ENCODE data around the gene RFNG.

RFNG gene

GRCh38 chr17:82059272-82060000, 7.8 kb upstream of the RFNG start:
- DNase-seq (ENCODE audit: low read depth in 2 of 3, low spot score in 2 of 3) = no peak

GRCh38 chr17:82058855-82059249, 7.2 kb upstream of the RFNG start:
- DNase-seq (ENCODE audit: low read depth in 2 of 3, low spot score in 2 of 3) = no peak

GRCh38 chr17:82058230-82058854, 6.7 kb upstream of the RFNG start:
- DNase-seq (ENCODE audit: low read depth in 2 of 3, low spot score in 2 of 3) = no peak

- DNase-seq (ENCODE audit: low read depth in 2 of 3, low spot score in 2 of 3) = no peak
These were observed 5.4 kb upstream of the RFNG start for GRCh38 chr17:82056729-82057621.

- DNase-seq (ENCODE audit: low read depth in 2 of 3, low spot score in 2 of 3) = no peak
These were observed 4.5 kb upstream of the RFNG start for GRCh38 chr17:82055965-82056728.

GRCh38 chr17:82055023-82055964, 3.7 kb upstream of the RFNG start:
- DNase-seq (ENCODE audit: low read depth in 2 of 3, low spot score in 2 of 3) = no peak

GRCh38 chr17:82054351-82055022, 2.9 kb upstream of the RFNG start:
- DNase-seq (ENCODE audit: low read depth in 2 of 3, low spot score in 2 of 3) = no peak

- DNase-seq (ENCODE audit: low read depth in 2 of 3, low spot score in 2 of 3) = no peak
These were observed 2.1 kb upstream of the RFNG start for GRCh38 chr17:82053556-82054263.

GRCh38 chr17:82053130-82053529, 1.5 kb upstream of the RFNG start:
- DNase-seq (ENCODE audit: low read depth in 2 of 3, low spot score in 2 of 3) = no peak

GRCh38 chr17:82052638-82053059, 1.0 kb upstream of the RFNG start:
- no peak for DNase-seq (ENCODE audit: low read depth in 2 of 3, low spot score in 2 of 3)

GRCh38 chr17:82050761-82051641, 610 bp downstream of the RFNG start:
- DNase-seq (ENCODE audit: low read depth in 2 of 3, low spot score in 2 of 3) = no peak

GRCh38 chr17:82050152-82050760, 1.4 kb downstream of the RFNG start:
- DNase-seq (ENCODE audit: low read depth in 2 of 3, low spot score in 2 of 3) = no peak

- no peak for DNase-seq (ENCODE audit: low read depth in 2 of 3, low spot score in 2 of 3)
These were observed 2.1 kb downstream of the RFNG start for GRCh38 chr17:82049521-82049971.

GRCh38 chr17:82049106-82049505, 2.5 kb downstream of the RFNG start:
- DNase-seq (ENCODE audit: low read depth in 2 of 3, low spot score in 2 of 3) = no peak

GRCh38 chr17:82048571-82048971, 3.0 kb downstream of the RFNG start:
- no peak for DNase-seq (ENCODE audit: low read depth in 2 of 3, low spot score in 2 of 3)

GRCh38 chr17:82047914-82048570, 3.6 kb downstream of the RFNG start:
- no peak for DNase-seq (ENCODE audit: low read depth in 2 of 3, low spot score in 2 of 3)

- no peak for DNase-seq (ENCODE audit: low read depth in 2 of 3, low spot score in 2 of 3)
These were observed 4.2 kb downstream of the RFNG start for GRCh38 chr17:82047379-82047778.

Data from activated CD8-positive, alpha-beta memory T cell treated with anti-CD3 and anti-CD28 coated beads for 48 hours (primary cell).